Activated B cell treated with CpG ODN at 0.5 μM for 24 hours (primary cell): ENCODE results near the gene OR5AR1. TPM values are rescaled to one million over a fixed set of nuclear protein-coding genes. Genes with fewer than 3 reads are reported as not detected.

Source experiments
- ATAC-seq: fragments of 200-7000 bp; cut with Tn5 transposase; one replicate; pipeline ENCODE4 v1.10.0; 2021; ENCODE audit warnings: low read depth, mild to moderate bottlenecking, moderate library complexity
- CTCF ChIA-PET: fragments of 350-600 bp; sonication (Branson Sonifier 250); formaldehyde crosslinking; loops from one replicate; lab custom pipeline; 2021; ENCODE audit warnings: antibody characterized with exemption; lab: Charles Lee
- POLR2A ChIA-PET: fragments of 350-600 bp; sonication (Branson Sonifier 250); formaldehyde crosslinking; loops from one replicate; lab custom pipeline; 2021; ENCODE audit warnings: antibody characterized with exemption; lab: Charles Lee
- DNase-seq: peaks from one replicate; pipeline ENCODE4 v3.0.0; 2022
- H3K27ac Mint-ChIP-seq: one replicate; pipeline ENCODE4 v1.8.0; 2020; ENCODE audit warnings: mixed read lengths
- H3K27me3 Mint-ChIP-seq: one replicate; pipeline ENCODE4 v1.8.0; 2021; ENCODE audit warnings: mixed read lengths
- H3K36me3 Mint-ChIP-seq: one replicate; pipeline ENCODE4 v1.8.0; 2021; ENCODE audit warnings: low read depth, mixed read lengths
- H3K4me1 Mint-ChIP-seq: one replicate; pipeline ENCODE4 v1.8.0; 2021; ENCODE audit warnings: mixed read lengths
- H3K4me3 Mint-ChIP-seq: one replicate; pipeline ENCODE4 v1.8.0; 2020; ENCODE audit warnings: mild to moderate bottlenecking, mixed read lengths
- H3K9me3 Mint-ChIP-seq: one replicate; pipeline ENCODE4 v1.8.0; 2020; ENCODE audit warnings: mixed read lengths
- intact Hi-C: fragments of 100-400 bp; cut with micrococcal nuclease; formaldehyde crosslinking; loops from one replicate; pipeline ENCODE4 v1.15.1; 2024
- total RNA-seq: library from RNA; stranded (reverse); gene quantifications from 2 replicates; pipeline ENCODE4 v1.2.3, GENCODE V29; 2022
- TF ChIP-seq, protein P1 (sequence below): fragments of 200-600 bp; IDR thresholded peaks from one replicate; pipeline ENCODE4 v1.8.0; 2022; ENCODE audit warnings: antibody characterized with exemption, mild to moderate bottlenecking

OR5AR1 gene
- total RNA-seq, 1 donor from 2014 or later, result not detected

DNA sequence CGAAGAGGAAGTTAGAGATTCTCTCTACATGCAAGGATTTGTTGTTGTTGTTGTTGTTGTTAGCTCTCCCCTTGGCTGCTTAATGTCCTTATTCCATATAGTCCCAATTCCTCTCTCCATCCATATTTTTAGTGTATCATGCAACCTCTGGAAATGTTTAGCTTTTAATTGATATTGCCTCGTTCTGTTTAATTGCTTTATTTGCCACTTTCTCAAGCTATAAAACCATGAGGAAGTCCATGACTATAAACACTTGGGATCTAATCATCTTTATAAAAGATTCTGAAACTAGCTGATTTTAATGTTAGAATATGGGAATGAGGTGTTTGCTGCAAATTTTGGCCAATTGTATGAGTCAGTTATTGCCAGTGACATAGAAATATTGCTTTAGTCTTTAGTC, 29.9 kb downstream of the OR5AR1 start:
- H3K27ac Mint-ChIP-seq, result no peak overlapping the region
- H3K9me3 Mint-ChIP-seq, result no peaks in the 10 kb centered on the region
- intact Hi-C loops, result no loop called here
- TF ChIP-seq, protein P1, sequence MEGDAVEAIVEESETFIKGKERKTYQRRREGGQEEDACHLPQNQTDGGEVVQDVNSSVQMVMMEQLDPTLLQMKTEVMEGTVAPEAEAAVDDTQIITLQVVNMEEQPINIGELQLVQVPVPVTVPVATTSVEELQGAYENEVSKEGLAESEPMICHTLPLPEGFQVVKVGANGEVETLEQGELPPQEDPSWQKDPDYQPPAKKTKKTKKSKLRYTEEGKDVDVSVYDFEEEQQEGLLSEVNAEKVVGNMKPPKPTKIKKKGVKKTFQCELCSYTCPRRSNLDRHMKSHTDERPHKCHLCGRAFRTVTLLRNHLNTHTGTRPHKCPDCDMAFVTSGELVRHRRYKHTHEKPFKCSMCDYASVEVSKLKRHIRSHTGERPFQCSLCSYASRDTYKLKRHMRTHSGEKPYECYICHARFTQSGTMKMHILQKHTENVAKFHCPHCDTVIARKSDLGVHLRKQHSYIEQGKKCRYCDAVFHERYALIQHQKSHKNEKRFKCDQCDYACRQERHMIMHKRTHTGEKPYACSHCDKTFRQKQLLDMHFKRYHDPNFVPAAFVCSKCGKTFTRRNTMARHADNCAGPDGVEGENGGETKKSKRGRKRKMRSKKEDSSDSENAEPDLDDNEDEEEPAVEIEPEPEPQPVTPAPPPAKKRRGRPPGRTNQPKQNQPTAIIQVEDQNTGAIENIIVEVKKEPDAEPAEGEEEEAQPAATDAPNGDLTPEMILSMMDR, result no peak
- H3K4me1 Mint-ChIP-seq, result no peaks in the 10 kb centered on the region
- H3K4me3 Mint-ChIP-seq, result no peak overlapping the region
- no peaks in the 10 kb centered on the region for H3K27me3 Mint-ChIP-seq
- no peaks in the 10 kb centered on the region for H3K36me3 Mint-ChIP-seq
- POLR2A ChIA-PET, result no interaction called here
- CTCF ChIA-PET, result no interaction called here
- no peak for ATAC-seq
- DNase-seq, result no peak

DNA sequence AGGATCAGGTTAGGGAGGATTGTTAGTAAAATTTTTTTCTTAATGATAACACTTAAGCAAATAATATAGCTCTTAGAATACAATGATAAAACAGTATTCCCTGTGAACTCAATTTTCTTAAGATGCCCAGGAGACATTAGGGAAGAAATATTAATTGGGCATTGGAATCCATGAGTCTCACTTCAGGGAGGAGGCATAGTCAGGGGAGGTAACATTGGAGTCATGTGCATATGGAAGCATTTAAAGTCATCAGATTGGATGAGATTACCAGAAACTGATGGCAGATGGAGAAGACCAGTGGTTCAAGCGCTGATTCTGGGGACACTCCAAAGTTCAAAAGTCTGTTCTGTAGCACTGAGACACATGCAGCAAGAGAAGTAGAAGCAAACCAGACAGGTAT, 35.3 kb downstream of the OR5AR1 start, which contains the start of gene OR9G1:
Gene OR9G1, plus strand, starts transcription at position 301 of the 400 bp plus-strand sequence. CDS start 1,293 bp downstream, outside the sequence.
- Mint-ChIP-seq H3K4me3 (no peak within 1 kb of the TSS), H3K27me3 (no peaks in the 10 kb centered on the region), H3K36me3 (no peaks in the 10 kb centered on the region), H3K9me3 (no peaks in the 10 kb centered on the region), H3K27ac (no peak within 1 kb of the TSS), H3K4me1 (no peaks in the 10 kb centered on the region)
- TF ChIP-seq, protein P1, result no peak
- ATAC-seq, result no peak
- ChIA-PET POLR2A (no interaction called here), CTCF (no interaction called here)
- no peak for DNase-seq
- intact Hi-C loops, result no loop called here

DNA sequence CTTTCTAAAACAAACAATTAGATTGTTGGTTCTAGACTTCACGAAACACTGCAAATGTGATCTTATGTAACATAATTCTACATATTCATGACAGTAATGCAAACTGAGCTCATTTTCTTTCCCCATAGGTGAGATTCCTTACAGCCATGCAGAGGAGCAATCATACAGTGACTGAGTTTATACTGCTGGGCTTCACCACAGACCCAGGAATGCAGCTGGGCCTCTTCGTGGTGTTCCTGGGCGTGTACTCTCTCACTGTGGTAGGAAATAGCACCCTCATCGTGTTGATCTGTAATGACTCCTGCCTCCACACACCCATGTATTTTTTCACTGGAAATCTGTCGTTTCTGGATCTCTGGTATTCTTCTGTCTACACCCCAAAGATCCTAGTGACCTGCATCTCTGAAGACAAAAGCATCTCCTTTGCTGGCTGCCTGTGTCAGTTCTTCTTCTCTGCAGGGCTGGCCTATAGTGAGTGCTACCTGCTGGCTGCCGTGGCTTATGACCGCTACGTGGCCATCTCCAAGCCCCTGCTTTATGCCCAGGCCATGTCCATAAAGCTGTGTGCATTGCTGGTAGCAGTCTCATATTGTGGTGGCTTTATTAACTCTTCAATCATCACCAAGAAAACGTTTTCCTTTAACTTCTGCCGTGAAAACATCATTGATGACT, 36.9 kb downstream of the OR5AR1 start:
- intact Hi-C loops, result no loop called here
- CTCF ChIA-PET, result no interaction called here
- Mint-ChIP-seq H3K27ac (no peak overlapping the region), H3K9me3 (no peaks in the 10 kb centered on the region), H3K27me3 (no peaks in the 10 kb centered on the region), H3K4me1 (no peaks in the 10 kb centered on the region), H3K4me3 (no peak overlapping the region), H3K36me3 (no peaks in the 10 kb centered on the region)
- POLR2A ChIA-PET, result no interaction called here
- TF ChIP-seq, protein P1, result no peak
- DNase-seq, result no peak
- no peak for ATAC-seq

DNA sequence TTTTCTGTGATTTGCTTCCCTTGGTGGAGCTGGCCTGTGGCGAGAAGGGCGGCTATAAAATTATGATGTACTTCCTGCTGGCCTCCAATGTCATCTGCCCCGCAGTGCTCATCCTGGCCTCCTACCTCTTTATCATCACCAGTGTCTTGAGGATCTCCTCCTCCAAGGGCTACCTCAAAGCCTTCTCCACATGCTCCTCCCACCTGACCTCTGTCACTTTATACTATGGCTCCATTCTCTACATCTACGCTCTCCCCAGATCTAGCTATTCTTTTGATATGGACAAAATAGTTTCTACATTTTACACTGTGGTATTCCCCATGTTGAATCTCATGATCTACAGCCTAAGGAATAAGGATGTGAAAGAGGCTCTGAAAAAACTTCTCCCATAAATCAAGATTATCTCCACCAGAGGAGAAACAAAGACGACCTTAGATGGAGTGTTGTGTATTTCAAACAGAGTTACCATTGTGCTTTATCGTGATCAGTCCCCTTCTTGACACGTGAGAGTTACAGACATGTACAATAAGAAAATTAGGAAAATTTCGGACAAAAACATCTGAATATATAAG, 37.5 kb downstream of the OR5AR1 start:
- no peaks in the 10 kb centered on the region for H3K27me3 Mint-ChIP-seq
- intact Hi-C loops, result no loop called here
- H3K4me1 Mint-ChIP-seq, result no peaks in the 10 kb centered on the region
- TF ChIP-seq, protein P1, result no peak
- DNase-seq (no peak), ATAC-seq (no peak)
- no peaks in the 10 kb centered on the region for H3K9me3 Mint-ChIP-seq
- H3K27ac Mint-ChIP-seq, result no peak overlapping the region
- POLR2A ChIA-PET, result no interaction called here
- CTCF ChIA-PET, result no interaction called here
- no peaks in the 10 kb centered on the region for H3K36me3 Mint-ChIP-seq
- no peak overlapping the region for H3K4me3 Mint-ChIP-seq

DNA sequence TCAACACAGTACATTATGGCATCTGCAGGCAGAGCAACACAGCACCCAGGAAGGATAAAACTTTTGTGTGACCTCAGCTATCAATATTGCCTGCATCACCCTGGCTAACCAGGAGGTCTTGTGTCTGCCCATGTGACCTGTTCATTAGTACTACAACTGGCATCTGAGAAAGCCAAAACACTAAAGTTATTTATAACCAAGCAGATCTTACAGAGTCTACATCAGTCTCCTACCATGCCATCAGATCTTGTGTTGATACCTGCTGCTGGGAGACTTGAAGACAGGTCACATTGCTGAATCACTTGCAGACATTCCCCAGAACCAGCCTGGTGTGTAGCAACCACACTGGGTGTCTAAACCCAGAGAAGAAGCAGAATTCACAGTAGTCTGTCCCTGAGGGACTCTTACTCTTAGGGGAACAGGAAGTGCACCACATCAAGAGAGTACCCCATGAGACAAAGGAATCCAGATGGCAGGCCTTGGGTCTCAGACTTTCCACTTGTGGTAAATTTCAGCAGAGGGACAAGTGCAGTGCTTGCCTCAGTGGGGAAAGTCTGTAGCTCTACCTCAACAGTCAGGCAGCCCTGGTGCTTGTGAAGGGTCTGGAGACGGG, 42.4 kb downstream of the OR5AR1 start:
- intact Hi-C loops, result no loop called here
- no peaks in the 10 kb centered on the region for H3K27me3 Mint-ChIP-seq
- H3K36me3 Mint-ChIP-seq, result no peaks in the 10 kb centered on the region
- no peaks in the 10 kb centered on the region for H3K4me1 Mint-ChIP-seq
- DNase-seq (no peak), ATAC-seq (no peak)
- H3K4me3 Mint-ChIP-seq, result no peak overlapping the region
- ChIA-PET POLR2A (no interaction called here), CTCF (no interaction called here)
- H3K27ac Mint-ChIP-seq, result no peak overlapping the region
- H3K9me3 Mint-ChIP-seq, result peaks cover 5% of the 10 kb centered on the region
- TF ChIP-seq, protein P1, result no peak
